Left lung (tissue), 10 donors: ENCODE measurements around the gene DGKQ. TPM values are rescaled to one million over a fixed set of nuclear protein-coding genes. Genes with fewer than 3 reads are reported as not detected.

Experiments used
- ATAC-seq: fragments of 200-7000 bp; cut with Tn5 transposase; one replicate; pipeline ENCODE4 v1.9.1; 2020; ENCODE audit warnings: moderate library complexity
- DNase-seq, 4 donors: peaks; one replicate each; pipeline ENCODE4 v3.0.0-alpha.2; 2013 to 2020
- H3K27ac ChIP-seq, 2 donors: fragments of 200-600 bp; sonication (generic) in 1 of 2; one replicate each; pipeline versions ENCODE4 v1.5.0 to v1.8.0; 2020 to 2021
- H3K27me3 ChIP-seq, 2 donors: fragments of 200-600 bp; sonication (generic) in 1 of 2; one replicate each; pipeline versions ENCODE4 v1.5.0 to v1.8.0; 2020 to 2021
- H3K36me3 ChIP-seq, 2 donors: fragments of 200-600 bp; sonication (generic) in 1 of 2; one replicate each; pipeline versions ENCODE4 v1.5.0 to v1.8.0; 2020 to 2021
- H3K4me1 ChIP-seq, 2 donors: fragments of 200-600 bp; one replicate each; pipeline ENCODE4 v1.8.0; 2021
- H3K4me3 ChIP-seq, 2 donors: fragments of 200-600 bp; sonication (generic) in 1 of 2; one replicate each; pipeline versions ENCODE4 v1.5.0 to v1.8.0; 2020 to 2021; ENCODE audit warnings: mild to moderate bottlenecking in 1 of 2
- H3K9me3 ChIP-seq, 2 donors: fragments of 200-600 bp; sonication (generic) in 1 of 2; one replicate each; pipeline versions ENCODE4 v1.5.0 to v1.8.0; 2020 to 2021
- intact Hi-C, 2 donors: fragments of 100-400 bp; cut with DNase I; formaldehyde crosslinking; loops; one replicate each; pipeline versions ENCODE4 v1.11.2 to v1.14.2; 2022
- polyA plus RNA-seq, 6 donors: library from polyadenylated mRNA; unstranded; fragments of 120-200 nt; gene quantifications; one replicate each; pipeline ENCODE4 v1.2.1, GENCODE V29; 2013; ENCODE audit not compliant: insufficient read length in 6 of 6
- total RNA-seq, 2 donors: library from RNA; stranded (reverse); fragmentation: NEBNext Ultra II Directional; extraction: Animal tissue kit (Norgen Biotek cat#: 25700); gene quantifications; one replicate each; pipeline ENCODE4 v1.2.1, GENCODE V29; 2021
- TF ChIP-seq, protein P1 (sequence below), 2 donors: fragments of 200-600 bp; sonication (generic) in 1 of 2; IDR thresholded peaks; one replicate each; pipeline versions ENCODE4 v1.5.0 to v1.8.0; 2021; ENCODE audit warnings: antibody characterized with exemption in 2 of 2
- donor health status: DM: no; HTN: yes; CAD: no.
- donor health status: DM: no; HTN: no; CAD: no.

DGKQ gene
- total and polyA plus RNA-seq, 8 donors = 5.0 to 19.8 (median 6.7) TPM

DNA sequence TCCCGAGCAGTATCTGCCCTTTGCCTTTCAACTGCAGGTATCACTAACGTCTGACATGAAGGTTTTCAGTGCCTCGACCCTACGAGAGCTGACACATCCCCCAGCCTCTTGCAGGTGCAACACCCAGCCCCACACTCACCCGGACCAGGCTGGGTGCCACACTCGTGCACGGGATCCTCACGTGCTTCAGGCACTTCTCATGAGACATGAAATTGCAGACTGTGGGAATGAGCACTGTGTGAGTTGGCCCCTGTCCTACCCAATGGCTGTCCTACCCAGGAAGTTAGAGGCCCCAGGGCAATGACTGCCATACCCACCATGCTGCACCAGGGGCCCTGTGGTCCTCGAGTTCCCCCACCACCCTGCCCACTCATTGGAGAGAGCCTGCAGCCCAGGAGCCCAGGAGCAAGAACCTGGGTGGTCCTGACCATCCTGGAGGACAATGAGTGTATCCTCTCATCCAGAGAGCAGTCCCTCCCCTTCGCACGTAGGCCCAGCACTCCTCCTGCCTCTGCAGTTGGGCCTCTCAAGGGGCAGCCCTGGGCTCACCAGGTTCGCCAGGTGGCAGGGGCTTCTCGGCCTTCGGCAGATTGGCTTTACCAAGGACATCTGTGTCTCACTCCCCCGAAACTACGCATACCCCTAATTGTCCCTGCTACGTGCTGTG is 2.4 kb downstream of the DGKQ start:
- Histone ChIP-seq H3K9me3 (no peaks in the 10 kb centered on the region), H3K36me3 (peaks cover 0 to 18% of the 10 kb centered on the region in 2 donors), H3K27me3 (peaks cover 0 to 5% of the 10 kb centered on the region in 2 donors), H3K4me1 (peaks cover 12 to 29% of the 10 kb centered on the region in 2 donors), H3K4me3 (no peak overlapping the region), H3K27ac (no peak overlapping the region)
- peak in 1 of 4 donors; percentile 53 for DNase-seq
- intact Hi-C loops = no loop called here
- TF ChIP-seq, protein P1, sequence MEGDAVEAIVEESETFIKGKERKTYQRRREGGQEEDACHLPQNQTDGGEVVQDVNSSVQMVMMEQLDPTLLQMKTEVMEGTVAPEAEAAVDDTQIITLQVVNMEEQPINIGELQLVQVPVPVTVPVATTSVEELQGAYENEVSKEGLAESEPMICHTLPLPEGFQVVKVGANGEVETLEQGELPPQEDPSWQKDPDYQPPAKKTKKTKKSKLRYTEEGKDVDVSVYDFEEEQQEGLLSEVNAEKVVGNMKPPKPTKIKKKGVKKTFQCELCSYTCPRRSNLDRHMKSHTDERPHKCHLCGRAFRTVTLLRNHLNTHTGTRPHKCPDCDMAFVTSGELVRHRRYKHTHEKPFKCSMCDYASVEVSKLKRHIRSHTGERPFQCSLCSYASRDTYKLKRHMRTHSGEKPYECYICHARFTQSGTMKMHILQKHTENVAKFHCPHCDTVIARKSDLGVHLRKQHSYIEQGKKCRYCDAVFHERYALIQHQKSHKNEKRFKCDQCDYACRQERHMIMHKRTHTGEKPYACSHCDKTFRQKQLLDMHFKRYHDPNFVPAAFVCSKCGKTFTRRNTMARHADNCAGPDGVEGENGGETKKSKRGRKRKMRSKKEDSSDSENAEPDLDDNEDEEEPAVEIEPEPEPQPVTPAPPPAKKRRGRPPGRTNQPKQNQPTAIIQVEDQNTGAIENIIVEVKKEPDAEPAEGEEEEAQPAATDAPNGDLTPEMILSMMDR (IDR thresholded peaks at IDR 0.05) = no peak
- ATAC-seq = no peak

DNA sequence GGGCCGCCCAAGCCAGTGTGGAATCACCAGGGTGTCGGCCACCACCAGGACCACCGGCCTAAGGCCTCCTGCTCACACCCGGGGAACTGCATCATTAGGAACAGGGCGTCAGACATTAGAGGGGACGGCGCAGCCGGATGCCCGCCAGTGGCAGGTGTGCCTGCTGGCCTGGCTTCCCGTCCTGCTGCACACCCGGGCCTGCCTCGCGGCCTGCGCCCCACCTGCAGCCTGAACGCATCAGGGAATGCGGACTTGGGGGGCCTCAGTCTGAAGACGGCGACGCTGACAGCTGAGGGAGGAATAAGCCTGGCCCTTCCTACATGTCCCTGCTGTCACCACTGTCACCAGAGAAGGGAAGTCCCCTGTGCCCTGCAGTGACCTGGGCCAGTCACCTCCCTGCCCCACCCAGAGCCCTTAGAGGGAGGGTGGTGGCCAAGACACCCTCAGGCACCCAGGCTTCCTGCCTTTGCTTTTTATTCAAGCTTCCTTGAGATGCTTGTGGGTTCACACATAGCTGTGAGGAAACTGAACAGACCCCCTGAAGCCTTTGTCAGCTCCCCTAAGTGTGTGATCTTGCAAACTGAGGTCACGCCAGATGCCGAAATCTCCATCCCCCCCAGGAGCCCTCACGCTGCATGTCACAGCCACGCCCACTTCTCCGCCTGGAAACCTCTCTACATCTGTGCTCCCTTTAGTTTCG is 3.2 kb downstream of the DGKQ start:
- ATAC-seq (no peak), DNase-seq (peak in 1 of 4 donors; percentile 79)
- H3K27ac ChIP-seq = no peak overlapping the region
- H3K27me3 ChIP-seq = peaks cover 0 to 5% of the 10 kb centered on the region in 2 donors
- intact Hi-C loops = no loop called here
- no peak overlapping the region for H3K4me3 ChIP-seq
- TF ChIP-seq, protein P1 (IDR thresholded peaks at IDR 0.05) = no peak
- H3K36me3 ChIP-seq = peaks cover 0 to 26% of the 10 kb centered on the region in 2 donors
- peaks cover 12 to 29% of the 10 kb centered on the region in 2 donors for H3K4me1 ChIP-seq
- no peaks in the 10 kb centered on the region for H3K9me3 ChIP-seq

DNA sequence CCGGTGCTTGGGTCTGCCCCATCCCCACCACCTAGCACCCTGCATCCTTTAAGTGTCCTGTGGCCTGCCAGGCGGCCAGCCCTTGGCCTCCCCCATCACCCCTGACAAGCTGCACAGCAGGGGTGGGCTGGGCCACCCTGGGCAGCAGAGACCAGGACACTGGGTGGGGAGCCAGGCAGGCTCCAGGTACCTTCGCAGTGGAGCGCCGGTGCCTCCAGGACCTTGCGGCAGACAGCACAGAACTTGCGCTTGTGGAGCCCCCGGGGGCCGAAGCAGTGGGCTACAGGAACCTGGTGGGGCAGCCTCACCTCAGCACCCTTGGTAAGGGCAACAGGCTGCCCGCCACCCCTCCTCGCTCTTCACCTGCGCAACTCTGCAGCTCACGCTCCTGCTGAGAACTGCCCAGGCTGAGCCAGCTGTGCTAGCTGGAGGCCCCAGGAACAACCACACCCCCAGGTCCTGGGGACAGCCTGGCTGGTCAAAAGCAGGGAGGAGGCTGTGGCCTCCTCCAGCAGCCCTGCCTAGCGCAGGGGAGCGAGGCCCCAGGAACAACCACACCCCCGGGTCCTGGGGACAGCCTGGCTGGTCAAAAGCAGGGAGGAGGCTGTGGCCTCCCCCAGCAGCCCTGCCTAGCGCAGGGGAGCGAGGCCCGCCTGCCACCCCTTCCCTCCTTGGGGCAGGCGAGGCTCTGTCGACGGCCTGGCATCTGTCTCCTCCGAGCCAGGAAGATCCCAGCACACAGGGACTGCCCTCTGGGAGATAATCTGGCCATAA is 4.6 kb downstream of the DGKQ start:
- TF ChIP-seq, protein P1 (IDR thresholded peaks at IDR 0.05) = no peak
- DNase-seq = peak in 1 of 4 donors; percentile 65
- H3K27ac ChIP-seq = no peak overlapping the region

DNA sequence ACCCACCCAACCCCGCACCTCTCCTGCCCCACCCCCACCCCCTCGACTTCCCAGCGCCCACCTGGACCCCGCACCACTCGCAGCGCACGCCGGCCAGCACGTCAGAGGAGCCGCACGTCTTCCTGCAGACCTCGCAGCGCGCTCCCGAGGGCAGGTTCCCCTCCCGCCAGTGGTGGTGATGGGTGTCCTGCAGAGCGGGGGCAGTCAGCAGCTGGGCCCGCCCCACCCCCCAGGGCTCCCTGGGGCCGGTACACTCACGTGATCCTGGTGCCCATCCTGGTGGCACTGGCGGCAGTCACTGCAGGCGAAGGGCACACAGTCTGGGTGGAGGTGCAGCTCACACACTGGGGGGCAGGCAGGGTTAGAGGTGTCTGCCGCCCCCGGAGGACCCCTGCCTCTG is 5.1 kb downstream of the DGKQ start:
- ATAC-seq (no peak), DNase-seq (peak in 1 of 4 donors; percentile 68)
- H3K9me3 ChIP-seq = no peaks in the 10 kb centered on the region
- intact Hi-C loops = no loop called here
- H3K4me3 ChIP-seq = no peak overlapping the region
- H3K4me1 ChIP-seq = peaks cover 12 to 24% of the 10 kb centered on the region in 2 donors
- H3K27me3 ChIP-seq = peaks cover 0 to 5% of the 10 kb centered on the region in 2 donors
- TF ChIP-seq, protein P1 (IDR thresholded peaks at IDR 0.05) = no peak
- H3K36me3 ChIP-seq = peaks cover 0 to 46% of the 10 kb centered on the region in 2 donors
- no peak overlapping the region for H3K27ac ChIP-seq

More for the DNA sequence above, 4.6 kb downstream of the DGKQ start:
- Histone ChIP-seq H3K9me3 (no peaks in the 10 kb centered on the region), H3K27me3 (peaks cover 0 to 5% of the 10 kb centered on the region in 2 donors), H3K4me3 (no peak overlapping the region), H3K4me1 (peaks cover 12 to 26% of the 10 kb centered on the region in 2 donors), H3K36me3 (peaks cover 0 to 40% of the 10 kb centered on the region in 2 donors)
- intact Hi-C loops = no loop called here
- ATAC-seq = no peak
